ENCODE measurements around the gene STXBP6. TPM values are rescaled to one million over a fixed set of nuclear protein-coding genes. Genes with fewer than 3 reads are reported as not detected.

The STXBP6 gene
- total RNA-seq, 1 experiment from 2014 or later: 32.2 TPM

DNA sequence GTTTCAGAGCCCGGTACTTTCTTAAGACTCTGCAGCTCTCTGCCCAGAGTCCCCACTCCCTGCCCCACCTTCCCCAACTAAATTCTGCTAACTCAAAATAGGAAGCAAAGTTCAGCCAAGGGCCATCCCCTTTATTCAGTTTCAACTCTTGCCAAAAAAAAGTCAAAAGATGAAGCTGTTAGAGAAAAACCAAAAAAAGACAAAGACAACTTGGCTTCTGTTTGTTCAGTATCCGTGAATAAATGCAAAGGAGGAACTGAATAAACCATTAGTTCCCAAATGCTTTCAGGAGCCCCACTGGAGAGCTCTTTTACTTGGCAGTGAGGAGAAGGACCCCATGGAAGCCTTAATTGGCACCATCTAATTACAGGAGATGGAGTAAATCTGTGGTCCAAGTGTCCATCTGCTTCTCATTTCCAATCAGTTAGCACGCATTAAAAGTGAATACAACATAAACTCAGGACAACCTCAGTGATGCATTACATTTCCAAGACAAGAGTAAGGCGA lies 260.5 kb downstream of the STXBP6 start:
- no peak for DNase-seq
- H3K27me3 ChIP-seq (replicated peaks; ENCODE audit: control insufficient read depth, insufficient read depth, low read length): no peaks in the 10 kb centered on the region
- intact Hi-C loops (cut with micrococcal nuclease; ENCODE audit: unreplicated experiment): no loop called here
- no peaks in the 10 kb centered on the region for H3K9me3 ChIP-seq
- no TSS peak for BruUV-seq (replicated peaks)
- H3K4me1 ChIP-seq: peaks cover 16% of the 10 kb centered on the region
- Mint-ChIP-seq H3K27ac (ENCODE audit: unreplicated experiment) (peak overlapping the region; percentile 16), H3K27me3 (ENCODE audit: insufficient read depth, unreplicated experiment) (no peaks in the 10 kb centered on the region), H3K36me3 (ENCODE audit: insufficient read depth, unreplicated experiment) (no peaks in the 10 kb centered on the region), H3K9me3 (ENCODE audit: unreplicated experiment) (peaks cover 13% of the 10 kb centered on the region), H3K4me1 (ENCODE audit: low read depth, unreplicated experiment) (peaks cover 6% of the 10 kb centered on the region), H3K4me3 (ENCODE audit: unreplicated experiment) (no peak overlapping the region)
- ChIA-PET CTCF (no interaction called here), POLR2A (no interaction called here)
- TF ChIP-seq, protein P1, sequence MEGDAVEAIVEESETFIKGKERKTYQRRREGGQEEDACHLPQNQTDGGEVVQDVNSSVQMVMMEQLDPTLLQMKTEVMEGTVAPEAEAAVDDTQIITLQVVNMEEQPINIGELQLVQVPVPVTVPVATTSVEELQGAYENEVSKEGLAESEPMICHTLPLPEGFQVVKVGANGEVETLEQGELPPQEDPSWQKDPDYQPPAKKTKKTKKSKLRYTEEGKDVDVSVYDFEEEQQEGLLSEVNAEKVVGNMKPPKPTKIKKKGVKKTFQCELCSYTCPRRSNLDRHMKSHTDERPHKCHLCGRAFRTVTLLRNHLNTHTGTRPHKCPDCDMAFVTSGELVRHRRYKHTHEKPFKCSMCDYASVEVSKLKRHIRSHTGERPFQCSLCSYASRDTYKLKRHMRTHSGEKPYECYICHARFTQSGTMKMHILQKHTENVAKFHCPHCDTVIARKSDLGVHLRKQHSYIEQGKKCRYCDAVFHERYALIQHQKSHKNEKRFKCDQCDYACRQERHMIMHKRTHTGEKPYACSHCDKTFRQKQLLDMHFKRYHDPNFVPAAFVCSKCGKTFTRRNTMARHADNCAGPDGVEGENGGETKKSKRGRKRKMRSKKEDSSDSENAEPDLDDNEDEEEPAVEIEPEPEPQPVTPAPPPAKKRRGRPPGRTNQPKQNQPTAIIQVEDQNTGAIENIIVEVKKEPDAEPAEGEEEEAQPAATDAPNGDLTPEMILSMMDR (IDR thresholded peaks at IDR 0.05; ENCODE audit: insufficient read depth in 1 of 2, low read depth in 1 of 2, low read length in 1 of 2, severe bottlenecking in 1 of 2, unreplicated experiment in 1 of 2): no peak
- no peaks in the 10 kb centered on the region for H3K36me3 ChIP-seq (ENCODE audit: control insufficient read depth, insufficient read depth, low read length)
- no peak overlapping the region for H3K4me3 ChIP-seq (ENCODE audit: low read depth, low read length)

DNA sequence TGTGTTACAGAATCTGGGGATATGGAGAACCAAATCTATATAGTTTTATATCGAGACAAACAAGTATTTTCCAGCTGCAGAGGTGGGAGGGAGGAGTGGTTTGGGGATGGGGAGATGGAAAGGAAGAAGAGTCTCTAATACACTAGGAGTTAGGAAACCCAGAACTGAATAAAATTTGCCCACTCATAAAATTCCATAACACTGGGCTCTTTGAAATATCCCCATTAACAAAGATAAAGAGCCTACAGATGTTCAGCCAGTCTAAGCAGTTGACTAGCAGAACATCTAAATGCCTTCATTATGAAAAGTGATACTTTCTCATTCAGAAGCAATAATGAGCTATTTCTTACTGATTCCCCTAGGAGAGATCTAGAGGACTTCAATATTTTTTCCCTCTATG lies 264.2 kb downstream of the STXBP6 start:
- Histone ChIP-seq H3K27me3 (replicated peaks; ENCODE audit: control insufficient read depth, insufficient read depth, low read length) (no peaks in the 10 kb centered on the region), H3K36me3 (ENCODE audit: control insufficient read depth, insufficient read depth, low read length) (no peaks in the 10 kb centered on the region), H3K4me1 (peaks cover 16% of the 10 kb centered on the region), H3K9me3 (no peaks in the 10 kb centered on the region), H3K4me3 (ENCODE audit: low read depth, low read length) (no peak overlapping the region)
- no peak overlapping the region for H3K27ac Mint-ChIP-seq (ENCODE audit: unreplicated experiment)
- TF ChIP-seq, protein P1 (IDR thresholded peaks at IDR 0.05; ENCODE audit: insufficient read depth in 1 of 2, low read depth in 1 of 2, low read length in 1 of 2, severe bottlenecking in 1 of 2, unreplicated experiment in 1 of 2): no peak
- peaks cover 13% of the 10 kb centered on the region for H3K9me3 Mint-ChIP-seq (ENCODE audit: unreplicated experiment)
- ChIA-PET POLR2A (no interaction called here), CTCF (no interaction called here)
- DNase-seq: no peak
- H3K36me3 Mint-ChIP-seq (ENCODE audit: insufficient read depth, unreplicated experiment): no peaks in the 10 kb centered on the region
- H3K4me1 Mint-ChIP-seq (ENCODE audit: low read depth, unreplicated experiment): peaks cover 6% of the 10 kb centered on the region
- no TSS peak for BruUV-seq (replicated peaks)
- intact Hi-C loops (cut with micrococcal nuclease; ENCODE audit: unreplicated experiment): no loop called here
- H3K27me3 Mint-ChIP-seq (ENCODE audit: insufficient read depth, unreplicated experiment): no peaks in the 10 kb centered on the region
- H3K4me3 Mint-ChIP-seq (ENCODE audit: unreplicated experiment): no peak overlapping the region

- Mint-ChIP-seq H3K27me3 (ENCODE audit: insufficient read depth, unreplicated experiment) (no peaks in the 10 kb centered on the region), H3K36me3 (ENCODE audit: insufficient read depth, unreplicated experiment) (no peaks in the 10 kb centered on the region), H3K27ac (ENCODE audit: unreplicated experiment) (no peak overlapping the region), H3K4me1 (ENCODE audit: low read depth, unreplicated experiment) (peaks cover 6% of the 10 kb centered on the region), H3K9me3 (ENCODE audit: unreplicated experiment) (peaks cover 13% of the 10 kb centered on the region), H3K4me3 (ENCODE audit: unreplicated experiment) (no peak overlapping the region)
- DNase-seq: no peak
- TF ChIP-seq, protein P1 (IDR thresholded peaks at IDR 0.05; ENCODE audit: insufficient read depth in 1 of 2, low read depth in 1 of 2, low read length in 1 of 2, severe bottlenecking in 1 of 2, unreplicated experiment in 1 of 2): no peak
- H3K4me1 ChIP-seq: peaks cover 11% of the 10 kb centered on the region
- no peaks in the 10 kb centered on the region for H3K27me3 ChIP-seq (replicated peaks; ENCODE audit: control insufficient read depth, insufficient read depth, low read length)
- POLR2A ChIA-PET: no interaction called here
- no peak overlapping the region for H3K4me3 ChIP-seq (ENCODE audit: low read depth, low read length)
- no peaks in the 10 kb centered on the region for H3K36me3 ChIP-seq (ENCODE audit: control insufficient read depth, insufficient read depth, low read length)
- intact Hi-C loops (cut with micrococcal nuclease; ENCODE audit: unreplicated experiment): no loop called here
- H3K9me3 ChIP-seq: no peaks in the 10 kb centered on the region
- BruUV-seq (replicated peaks): no TSS peak
- CTCF ChIA-PET: no interaction called here
Observed at GRCh38 chr14:24784981-24785380, 265.0 kb downstream of the STXBP6 start.

Data from Caco-2 (cell line).